Effector memory CD4-positive, alpha-beta T cell (primary cell): ENCODE data around the gene PDE7B.

Source experiments
- DNase-seq, 3 donors: peaks; one replicate each; pipeline ENCODE4 v3.0.0-alpha.2; 2020
- H3K27ac ChIP-seq: 2 replicates; pipeline ENCODE4 v1.7.0; 2013; ENCODE audit warnings: mild to moderate bottlenecking, low read length, moderate library complexity; ENCODE audit not compliant: insufficient read depth, poor library complexity, severe bottlenecking
- H3K27me3 ChIP-seq: replicated peaks from 2 replicates; pipeline ENCODE4 v1.7.0; 2013; ENCODE audit warnings: mild to moderate bottlenecking, low read length; ENCODE audit not compliant: insufficient read depth, control insufficient read depth, poor library complexity, severe bottlenecking
- H3K36me3 ChIP-seq: 2 replicates; pipeline ENCODE4 v1.7.0; 2013; ENCODE audit warnings: mild to moderate bottlenecking, low read length, moderate library complexity; ENCODE audit not compliant: control insufficient read depth, insufficient read depth
- H3K4me1 ChIP-seq: 2 replicates; pipeline ENCODE4 v1.7.0; 2013; ENCODE audit warnings: low read length, mild to moderate bottlenecking; ENCODE audit not compliant: control insufficient read depth, insufficient read depth, poor library complexity, severe bottlenecking
- H3K4me3 ChIP-seq: 2 replicates; pipeline ENCODE4 v1.7.0; 2013; ENCODE audit warnings: low read length, low read depth, mild to moderate bottlenecking; ENCODE audit not compliant: insufficient read depth, poor library complexity, severe bottlenecking
- H3K9me3 ChIP-seq: 2 replicates; pipeline ENCODE4 v1.7.0; 2013; ENCODE audit warnings: mild to moderate bottlenecking, low read length, moderate library complexity; ENCODE audit not compliant: control insufficient read depth

The PDE7B gene

GRCh38 chr6:135990439-135990838, 138.9 kb downstream of the PDE7B start:
- no peak overlapping the region for H3K4me3 ChIP-seq
- no peak for DNase-seq
- no peaks in the 10 kb centered on the region for H3K27me3 ChIP-seq
- no peaks in the 10 kb centered on the region for H3K36me3 ChIP-seq
- H3K4me1 ChIP-seq = no peaks in the 10 kb centered on the region
- no peak overlapping the region for H3K27ac ChIP-seq
- no peaks in the 10 kb centered on the region for H3K9me3 ChIP-seq

GRCh38 chr6:135990855-135991464, 139.5 kb downstream of the PDE7B start:
- Histone ChIP-seq H3K4me3 (no peak overlapping the region), H3K4me1 (no peaks in the 10 kb centered on the region), H3K36me3 (no peaks in the 10 kb centered on the region), H3K27ac (no peak overlapping the region), H3K9me3 (no peaks in the 10 kb centered on the region), H3K27me3 (no peaks in the 10 kb centered on the region)
- no peak for DNase-seq

- Histone ChIP-seq H3K4me1 (no peaks in the 10 kb centered on the region), H3K36me3 (no peaks in the 10 kb centered on the region), H3K27me3 (no peaks in the 10 kb centered on the region), H3K4me3 (no peak overlapping the region), H3K27ac (no peak overlapping the region), H3K9me3 (no peaks in the 10 kb centered on the region)
- DNase-seq = no peak
Observed at GRCh38 chr6:135992739-135993138, 141.2 kb downstream of the PDE7B start.

- H3K4me1 ChIP-seq = no peaks in the 10 kb centered on the region
- H3K4me3 ChIP-seq = no peak overlapping the region
- no peaks in the 10 kb centered on the region for H3K27me3 ChIP-seq
- H3K9me3 ChIP-seq = no peaks in the 10 kb centered on the region
- no peaks in the 10 kb centered on the region for H3K36me3 ChIP-seq
- no peak overlapping the region for H3K27ac ChIP-seq
- DNase-seq = no peak
Observed at GRCh38 chr6:135993361-135993760, 141.9 kb downstream of the PDE7B start.

GRCh38 chr6:135994857-135995544, 143.5 kb downstream of the PDE7B start:
- Histone ChIP-seq H3K9me3 (no peaks in the 10 kb centered on the region), H3K27me3 (no peaks in the 10 kb centered on the region), H3K36me3 (no peaks in the 10 kb centered on the region), H3K27ac (no peak overlapping the region), H3K4me1 (no peaks in the 10 kb centered on the region), H3K4me3 (no peak overlapping the region)
- DNase-seq = no peak

GRCh38 chr6:135995545-135995898, 144.0 kb downstream of the PDE7B start:
- Histone ChIP-seq H3K36me3 (no peaks in the 10 kb centered on the region), H3K27me3 (no peaks in the 10 kb centered on the region), H3K9me3 (no peaks in the 10 kb centered on the region), H3K4me1 (no peaks in the 10 kb centered on the region), H3K4me3 (no peak overlapping the region), H3K27ac (no peak overlapping the region)
- no peak for DNase-seq

- Histone ChIP-seq H3K4me3 (no peak overlapping the region), H3K36me3 (no peaks in the 10 kb centered on the region), H3K9me3 (no peaks in the 10 kb centered on the region), H3K27ac (no peak overlapping the region), H3K27me3 (no peaks in the 10 kb centered on the region), H3K4me1 (no peaks in the 10 kb centered on the region)
- no peak for DNase-seq
Observed at GRCh38 chr6:135996668-135997067, 145.2 kb downstream of the PDE7B start.

GRCh38 chr6:135999393-135999792, 147.9 kb downstream of the PDE7B start:
- Histone ChIP-seq H3K4me3 (no peak overlapping the region), H3K4me1 (no peaks in the 10 kb centered on the region), H3K27ac (no peak overlapping the region), H3K36me3 (no peaks in the 10 kb centered on the region), H3K27me3 (no peaks in the 10 kb centered on the region), H3K9me3 (no peaks in the 10 kb centered on the region)
- no peak for DNase-seq

- Histone ChIP-seq H3K9me3 (no peaks in the 10 kb centered on the region), H3K4me3 (no peak overlapping the region), H3K36me3 (no peaks in the 10 kb centered on the region), H3K27ac (no peak overlapping the region), H3K27me3 (no peaks in the 10 kb centered on the region), H3K4me1 (no peaks in the 10 kb centered on the region)
- no peak for DNase-seq
Observed at GRCh38 chr6:136007345-136007744, 155.8 kb downstream of the PDE7B start.

GRCh38 chr6:136011475-136011874, 160.0 kb downstream of the PDE7B start:
- H3K4me1 ChIP-seq = no peaks in the 10 kb centered on the region
- no peaks in the 10 kb centered on the region for H3K27me3 ChIP-seq
- no peak overlapping the region for H3K27ac ChIP-seq
- DNase-seq = no peak
- no peaks in the 10 kb centered on the region for H3K9me3 ChIP-seq
- H3K36me3 ChIP-seq = no peaks in the 10 kb centered on the region
- H3K4me3 ChIP-seq = no peak overlapping the region
